ENCODE measurements around the gene CHST7.

CHST7 gene

GRCh38 chrX:46610070-46610658, 36.6 kb downstream of the CHST7 start:
- Histone ChIP-seq H3K36me3 (ENCODE audit: control insufficient read depth, insufficient read depth, low read length) (no peaks in the 10 kb centered on the region), H3K27ac (no peak overlapping the region), H3K4me3 (ENCODE audit: low read depth, low read length) (no peak overlapping the region), H3K4me2 (ENCODE audit: low read length) (no peak overlapping the region), H3K9me3 (ENCODE audit: control insufficient read depth, low read length) (no peaks in the 10 kb centered on the region), H3K9ac (no peak overlapping the region), H3K4me1 (no peaks in the 10 kb centered on the region), H2AFZ (no peak overlapping the region), H3K27me3 (ENCODE audit: control insufficient read depth, insufficient read depth, low read length) (no peaks in the 10 kb centered on the region), H3K79me2 (no peaks in the 10 kb centered on the region)
- TF ChIP-seq CTCF (IDR thresholded peaks at IDR 0.05) = no peak

GRCh38 chrX:46611658-46612362, 38.2 kb downstream of the CHST7 start:
- Histone ChIP-seq H3K36me3 (ENCODE audit: control insufficient read depth, insufficient read depth, low read length) (no peaks in the 10 kb centered on the region), H3K9me3 (ENCODE audit: control insufficient read depth, low read length) (no peaks in the 10 kb centered on the region)

GRCh38 chrX:46617906-46618305, 44.3 kb downstream of the CHST7 start:
- Histone ChIP-seq H3K4me3 (ENCODE audit: low read depth, low read length) (no peak overlapping the region), H3K27ac (no peak overlapping the region), H3K79me2 (no peaks in the 10 kb centered on the region), H3K36me3 (ENCODE audit: control insufficient read depth, insufficient read depth, low read length) (no peaks in the 10 kb centered on the region), H3K9me3 (ENCODE audit: control insufficient read depth, low read length) (no peaks in the 10 kb centered on the region), H2AFZ (no peak overlapping the region), H3K27me3 (ENCODE audit: control insufficient read depth, insufficient read depth, low read length) (no peaks in the 10 kb centered on the region), H3K4me2 (ENCODE audit: low read length) (no peak overlapping the region), H3K4me1 (no peaks in the 10 kb centered on the region), H3K9ac (no peak overlapping the region)
- TF ChIP-seq CTCF (IDR thresholded peaks at IDR 0.05) = no peak

More at GRCh38 chrX:46611658-46612362, 38.2 kb downstream of the CHST7 start:
- Histone ChIP-seq H3K9ac (no peak overlapping the region), H3K4me3 (ENCODE audit: low read depth, low read length) (no peak overlapping the region), H3K4me1 (no peaks in the 10 kb centered on the region), H3K27me3 (ENCODE audit: control insufficient read depth, insufficient read depth, low read length) (no peaks in the 10 kb centered on the region), H3K4me2 (ENCODE audit: low read length) (no peak overlapping the region), H3K79me2 (no peaks in the 10 kb centered on the region), H2AFZ (no peak overlapping the region), H3K27ac (no peak overlapping the region)
- no peak for TF ChIP-seq CTCF (IDR thresholded peaks at IDR 0.05)

GRCh38 chrX:46618947-46619346, 45.4 kb downstream of the CHST7 start:
- Histone ChIP-seq H3K27ac (no peak overlapping the region), H3K4me2 (ENCODE audit: low read length) (no peak overlapping the region), H3K36me3 (ENCODE audit: control insufficient read depth, insufficient read depth, low read length) (no peaks in the 10 kb centered on the region), H3K9ac (no peak overlapping the region), H2AFZ (no peak overlapping the region), H3K9me3 (ENCODE audit: control insufficient read depth, low read length) (no peaks in the 10 kb centered on the region), H3K4me3 (ENCODE audit: low read depth, low read length) (no peak overlapping the region), H3K4me1 (no peaks in the 10 kb centered on the region), H3K27me3 (ENCODE audit: control insufficient read depth, insufficient read depth, low read length) (no peaks in the 10 kb centered on the region), H3K79me2 (no peaks in the 10 kb centered on the region)
- no peak for TF ChIP-seq CTCF (IDR thresholded peaks at IDR 0.05)

- Histone ChIP-seq H2AFZ (no peak overlapping the region), H3K79me2 (no peaks in the 10 kb centered on the region), H3K9ac (no peak overlapping the region), H3K4me2 (ENCODE audit: low read length) (no peak overlapping the region), H3K36me3 (ENCODE audit: control insufficient read depth, insufficient read depth, low read length) (no peaks in the 10 kb centered on the region), H3K27me3 (ENCODE audit: control insufficient read depth, insufficient read depth, low read length) (no peaks in the 10 kb centered on the region), H3K4me3 (ENCODE audit: low read depth, low read length) (no peak overlapping the region), H3K27ac (no peak overlapping the region), H3K4me1 (no peaks in the 10 kb centered on the region), H3K9me3 (ENCODE audit: control insufficient read depth, low read length) (no peaks in the 10 kb centered on the region)
- TF ChIP-seq CTCF (IDR thresholded peaks at IDR 0.05) = no peak
These were observed 46.9 kb downstream of the CHST7 start for GRCh38 chrX:46620505-46620904.
